ENCODE data around the gene EPHA1. TPM values are rescaled to one million over a fixed set of nuclear protein-coding genes. Genes with fewer than 3 reads are reported as not detected.

The EPHA1 gene
- total RNA-seq, 4 donors from 2014 or later = 0.94 TPM; not detected in 3

- no peak for TF ChIP-seq CTCF (IDR thresholded peaks at IDR 0.05; ENCODE audit: low read depth)
Measured at GRCh38 chr7:143360788-143361551, 47.7 kb downstream of the EPHA1 start.

- TF ChIP-seq CTCF (IDR thresholded peaks at IDR 0.05; ENCODE audit: low read depth) = no peak
Measured at GRCh38 chr7:143359771-143360353, 48.8 kb downstream of the EPHA1 start.

GRCh38 chr7:143358626-143359025 lies 50.0 kb downstream of the EPHA1 start:
- no peak for TF ChIP-seq CTCF (IDR thresholded peaks at IDR 0.05; ENCODE audit: low read depth)

- no peak for TF ChIP-seq CTCF (IDR thresholded peaks at IDR 0.05; ENCODE audit: low read depth)
Measured at GRCh38 chr7:143356414-143357050, 52.1 kb downstream of the EPHA1 start.

GRCh38 chr7:143355450-143356385 lies 52.9 kb downstream of the EPHA1 start:
- TF ChIP-seq CTCF (IDR thresholded peaks at IDR 0.05; ENCODE audit: low read depth) = no peak

GRCh38 chr7:143354965-143355364 lies 53.7 kb downstream of the EPHA1 start:
- no peak for TF ChIP-seq CTCF (IDR thresholded peaks at IDR 0.05; ENCODE audit: low read depth)
